ENCODE measurements around the gene RALGDS.
"Not testable (repeated sequence)": the region's sequence is repeated elsewhere in the genome, so short reads cannot be mapped to it uniquely, and the experiment has no call there.

Gene RALGDS

GRCh38 chr9:133099726-133100505 lies 21.1 kb downstream of the RALGDS start:
- no peak for DNase-seq (ENCODE audit: low read depth)
- TF ChIP-seq CTCF (IDR thresholded peaks at IDR 0.05; ENCODE audit: low read depth, low read length, missing control alignments) = no peak
- H3K4me3 ChIP-seq (ENCODE audit: low read depth, low read length) = no peak overlapping the region

GRCh38 chr9:133098871-133099270 lies 22.2 kb downstream of the RALGDS start:
- DNase-seq (ENCODE audit: low read depth) = no peak
- H3K4me3 ChIP-seq (ENCODE audit: low read depth, low read length) = no peak overlapping the region
- TF ChIP-seq CTCF (IDR thresholded peaks at IDR 0.05; ENCODE audit: low read depth, low read length, missing control alignments) = no peak

- H3K4me3 ChIP-seq (ENCODE audit: low read depth, low read length) = no peak overlapping the region
- no peak for TF ChIP-seq CTCF (IDR thresholded peaks at IDR 0.05; ENCODE audit: low read depth, low read length, missing control alignments)
- no peak for DNase-seq (ENCODE audit: low read depth)
Measured at GRCh38 chr9:133098104-133098754, 22.8 kb downstream of the RALGDS start.

- no peak for DNase-seq (ENCODE audit: low read depth)
- no peak overlapping the region for H3K4me3 ChIP-seq (ENCODE audit: low read depth, low read length)
- no peak for TF ChIP-seq CTCF (IDR thresholded peaks at IDR 0.05; ENCODE audit: low read depth, low read length, missing control alignments)
Measured at GRCh38 chr9:133094842-133095393, 26.1 kb downstream of the RALGDS start.

GRCh38 chr9:133094351-133094750 lies 26.7 kb downstream of the RALGDS start:
- not testable (repeated sequence) for H3K4me3 ChIP-seq (ENCODE audit: low read depth, low read length); DNase-seq (ENCODE audit: low read depth)

- no peak for TF ChIP-seq CTCF (IDR thresholded peaks at IDR 0.05; ENCODE audit: low read depth, low read length, missing control alignments)
- no peak for DNase-seq (ENCODE audit: low read depth)
- no peak overlapping the region for H3K4me3 ChIP-seq (ENCODE audit: low read depth, low read length)
Measured at GRCh38 chr9:133090752-133091385, 30.2 kb downstream of the RALGDS start.

- DNase-seq (ENCODE audit: low read depth) = no peak
- no peak overlapping the region for H3K4me3 ChIP-seq (ENCODE audit: low read depth, low read length)
- no peak for TF ChIP-seq CTCF (IDR thresholded peaks at IDR 0.05; ENCODE audit: low read depth, low read length, missing control alignments)
Measured at GRCh38 chr9:133090187-133090586, 30.9 kb downstream of the RALGDS start.
